Measurements from ENCODE around the gene CCL17. TPM values are rescaled to one million over a fixed set of nuclear protein-coding genes. Genes with fewer than 3 reads are reported as not detected.

Gene CCL17
- total RNA-seq, 1 experiment from 2014 or later: not detected

DNA sequence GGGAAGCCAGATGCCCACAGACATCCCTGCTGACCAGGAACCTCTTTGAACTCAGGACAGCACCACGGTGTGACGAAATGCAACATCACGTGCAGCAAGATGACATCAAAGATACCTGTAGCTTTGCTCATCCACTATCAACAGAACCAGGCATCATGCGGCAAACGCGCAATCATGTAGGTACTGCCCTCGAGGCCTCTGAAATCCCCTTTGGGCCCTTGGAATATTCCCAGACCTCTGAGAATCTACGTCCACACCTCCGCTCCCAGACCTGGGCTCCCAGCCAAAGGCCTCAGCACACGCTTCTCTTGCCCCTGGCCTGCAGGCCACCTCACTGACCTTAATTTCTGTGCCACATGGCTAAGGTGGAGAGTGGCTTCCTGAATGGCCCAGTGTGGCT is 25.0 kb upstream of the CCL17 start:
- no peaks in the 10 kb centered on the region for H3K27me3 ChIP-seq (ENCODE audit: control insufficient read depth, insufficient read depth, low read length)
- in situ Hi-C loops (cut with HindIII; ENCODE audit: low pct_unique_long_range_greater_than_20kb, low sequenced_read_pairs): no loop called here
- H3K9me3 ChIP-seq (ENCODE audit: control insufficient read depth, insufficient read depth, low read depth, low read length): no peaks in the 10 kb centered on the region
- H3K27ac ChIP-seq (ENCODE audit: low read length): 0 out of 2 replicates have a peak overlapping the region, but pooled peaks have one; percentile 12
- H3K36me3 ChIP-seq (ENCODE audit: control insufficient read depth, insufficient read depth, low read length): no peaks in the 10 kb centered on the region
- DNase-seq (ENCODE audit: low read depth, low spot score) (no peak), ATAC-seq (peak; percentile 24; the same call in 1 of the 2 replicates)
- BruUV-seq (replicated peaks): no TSS peak
- intact Hi-C loops (cut with micrococcal nuclease; ENCODE audit: unreplicated experiment): no loop called here
- no peak overlapping the region for H3K4me3 ChIP-seq (ENCODE audit: low read depth in 2 of 2, low read length in 2 of 2)
- TF ChIP-seq, protein P1, sequence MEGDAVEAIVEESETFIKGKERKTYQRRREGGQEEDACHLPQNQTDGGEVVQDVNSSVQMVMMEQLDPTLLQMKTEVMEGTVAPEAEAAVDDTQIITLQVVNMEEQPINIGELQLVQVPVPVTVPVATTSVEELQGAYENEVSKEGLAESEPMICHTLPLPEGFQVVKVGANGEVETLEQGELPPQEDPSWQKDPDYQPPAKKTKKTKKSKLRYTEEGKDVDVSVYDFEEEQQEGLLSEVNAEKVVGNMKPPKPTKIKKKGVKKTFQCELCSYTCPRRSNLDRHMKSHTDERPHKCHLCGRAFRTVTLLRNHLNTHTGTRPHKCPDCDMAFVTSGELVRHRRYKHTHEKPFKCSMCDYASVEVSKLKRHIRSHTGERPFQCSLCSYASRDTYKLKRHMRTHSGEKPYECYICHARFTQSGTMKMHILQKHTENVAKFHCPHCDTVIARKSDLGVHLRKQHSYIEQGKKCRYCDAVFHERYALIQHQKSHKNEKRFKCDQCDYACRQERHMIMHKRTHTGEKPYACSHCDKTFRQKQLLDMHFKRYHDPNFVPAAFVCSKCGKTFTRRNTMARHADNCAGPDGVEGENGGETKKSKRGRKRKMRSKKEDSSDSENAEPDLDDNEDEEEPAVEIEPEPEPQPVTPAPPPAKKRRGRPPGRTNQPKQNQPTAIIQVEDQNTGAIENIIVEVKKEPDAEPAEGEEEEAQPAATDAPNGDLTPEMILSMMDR (IDR thresholded peaks at IDR 0.05): no peak
- TF ChIP-seq, protein P2, sequence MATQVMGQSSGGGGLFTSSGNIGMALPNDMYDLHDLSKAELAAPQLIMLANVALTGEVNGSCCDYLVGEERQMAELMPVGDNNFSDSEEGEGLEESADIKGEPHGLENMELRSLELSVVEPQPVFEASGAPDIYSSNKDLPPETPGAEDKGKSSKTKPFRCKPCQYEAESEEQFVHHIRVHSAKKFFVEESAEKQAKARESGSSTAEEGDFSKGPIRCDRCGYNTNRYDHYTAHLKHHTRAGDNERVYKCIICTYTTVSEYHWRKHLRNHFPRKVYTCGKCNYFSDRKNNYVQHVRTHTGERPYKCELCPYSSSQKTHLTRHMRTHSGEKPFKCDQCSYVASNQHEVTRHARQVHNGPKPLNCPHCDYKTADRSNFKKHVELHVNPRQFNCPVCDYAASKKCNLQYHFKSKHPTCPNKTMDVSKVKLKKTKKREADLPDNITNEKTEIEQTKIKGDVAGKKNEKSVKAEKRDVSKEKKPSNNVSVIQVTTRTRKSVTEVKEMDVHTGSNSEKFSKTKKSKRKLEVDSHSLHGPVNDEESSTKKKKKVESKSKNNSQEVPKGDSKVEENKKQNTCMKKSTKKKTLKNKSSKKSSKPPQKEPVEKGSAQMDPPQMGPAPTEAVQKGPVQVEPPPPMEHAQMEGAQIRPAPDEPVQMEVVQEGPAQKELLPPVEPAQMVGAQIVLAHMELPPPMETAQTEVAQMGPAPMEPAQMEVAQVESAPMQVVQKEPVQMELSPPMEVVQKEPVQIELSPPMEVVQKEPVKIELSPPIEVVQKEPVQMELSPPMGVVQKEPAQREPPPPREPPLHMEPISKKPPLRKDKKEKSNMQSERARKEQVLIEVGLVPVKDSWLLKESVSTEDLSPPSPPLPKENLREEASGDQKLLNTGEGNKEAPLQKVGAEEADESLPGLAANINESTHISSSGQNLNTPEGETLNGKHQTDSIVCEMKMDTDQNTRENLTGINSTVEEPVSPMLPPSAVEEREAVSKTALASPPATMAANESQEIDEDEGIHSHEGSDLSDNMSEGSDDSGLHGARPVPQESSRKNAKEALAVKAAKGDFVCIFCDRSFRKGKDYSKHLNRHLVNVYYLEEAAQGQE (IDR thresholded peaks at IDR 0.05; ENCODE audit: insufficient read depth in 1 of 2, low read depth in 2 of 2, low read length in 1 of 2): no peak
- TF ChIP-seq POLR2AphosphoS5 (IDR thresholded peaks at IDR 0.05; ENCODE audit: low read depth, low read length): no peak
- TF ChIP-seq TCF7L2 (IDR thresholded peaks at IDR 0.05; ENCODE audit: low read depth, low read length): peak; percentile 48; the same call in 1 of the 2 replicates
- no peak for TF ChIP-seq SIN3A (IDR thresholded peaks at IDR 0.05; ENCODE audit: borderline replicate concordance, insufficient read depth, low read depth, low read length)
- POLR2A ChIA-PET: no interaction called here
- CTCF ChIA-PET: no interaction called here
- H3K4me1 ChIP-seq (ENCODE audit: control insufficient read depth, insufficient read depth, low read length): peaks cover 25% of the 10 kb centered on the region

- ChIA-PET CTCF (interaction anchor here (0.5 kb wide), 1 partner anchor 25 kb away, joined by 7 read pairs; no protein-coding TSS in a partner anchor), POLR2A (no interaction called here)
- no peak overlapping the region for H3K27ac ChIP-seq (ENCODE audit: low read length)
- ATAC-seq (no peak), DNase-seq (ENCODE audit: low read depth, low spot score) (no peak)
- H3K4me1 ChIP-seq (ENCODE audit: control insufficient read depth, insufficient read depth, low read length): peaks cover 25% of the 10 kb centered on the region
- no peaks in the 10 kb centered on the region for H3K9me3 ChIP-seq (ENCODE audit: control insufficient read depth, insufficient read depth, low read depth, low read length)
- H3K27me3 ChIP-seq (ENCODE audit: control insufficient read depth, insufficient read depth, low read length): no peaks in the 10 kb centered on the region
- TF ChIP-seq POLR2AphosphoS5 (IDR thresholded peaks at IDR 0.05; ENCODE audit: low read depth, low read length): no peak
- TF ChIP-seq, protein P2 (IDR thresholded peaks at IDR 0.05; ENCODE audit: insufficient read depth in 1 of 2, low read depth in 2 of 2, low read length in 1 of 2): no peak
- TF ChIP-seq TCF7L2 (IDR thresholded peaks at IDR 0.05; ENCODE audit: low read depth, low read length): no peak
- TF ChIP-seq, protein P1 (IDR thresholded peaks at IDR 0.05): no peak
- no peak for TF ChIP-seq SIN3A (IDR thresholded peaks at IDR 0.05; ENCODE audit: borderline replicate concordance, insufficient read depth, low read depth, low read length)
- no peak overlapping the region for H3K4me3 ChIP-seq (ENCODE audit: low read depth in 2 of 2, low read length in 2 of 2)
- in situ Hi-C loops (cut with HindIII; ENCODE audit: low pct_unique_long_range_greater_than_20kb, low sequenced_read_pairs) (no loop called here), intact Hi-C loops (cut with micrococcal nuclease; ENCODE audit: unreplicated experiment) (no loop called here)
- no TSS peak for BruUV-seq (replicated peaks)
- no peaks in the 10 kb centered on the region for H3K36me3 ChIP-seq (ENCODE audit: control insufficient read depth, insufficient read depth, low read length)
Measured at GRCh38 chr16:57380671-57381462, 23.7 kb upstream of the CCL17 start.

All from Panc1 (cell line).